GF-D8 (cell line): Measurements from ENCODE around the gene CAPZA2.
"Not testable (repeated sequence)": the region's sequence is repeated elsewhere in the genome, so short reads cannot be mapped to it uniquely, and the experiment has no call there.

ENCODE experiments used
- DNase-seq: peaks from one replicate; lab custom pipeline; 2025; lab: John Stamatoyannopoulos, UW

The CAPZA2 gene

DNA sequence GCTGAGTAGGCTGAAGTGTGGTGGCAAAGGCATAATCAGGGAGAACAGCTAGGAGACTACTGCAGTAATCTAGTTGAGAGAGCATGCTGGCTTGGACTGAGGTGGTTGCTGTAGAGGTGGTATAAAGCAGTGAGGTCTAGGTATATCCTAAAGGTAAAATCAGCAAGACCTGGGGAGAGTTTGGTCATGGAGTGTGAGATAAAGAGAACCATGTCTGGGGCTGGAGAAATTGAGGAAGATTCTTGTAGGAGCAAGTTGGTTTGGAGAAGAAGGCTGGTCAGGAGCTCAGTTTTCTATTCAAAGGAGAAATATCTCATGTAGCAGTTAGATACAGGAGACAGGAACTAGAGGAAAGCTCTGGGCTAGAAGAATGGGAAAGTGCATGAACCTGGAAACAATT is 58.0 kb downstream of the CAPZA2 start:
- no peak for DNase-seq

DNA sequence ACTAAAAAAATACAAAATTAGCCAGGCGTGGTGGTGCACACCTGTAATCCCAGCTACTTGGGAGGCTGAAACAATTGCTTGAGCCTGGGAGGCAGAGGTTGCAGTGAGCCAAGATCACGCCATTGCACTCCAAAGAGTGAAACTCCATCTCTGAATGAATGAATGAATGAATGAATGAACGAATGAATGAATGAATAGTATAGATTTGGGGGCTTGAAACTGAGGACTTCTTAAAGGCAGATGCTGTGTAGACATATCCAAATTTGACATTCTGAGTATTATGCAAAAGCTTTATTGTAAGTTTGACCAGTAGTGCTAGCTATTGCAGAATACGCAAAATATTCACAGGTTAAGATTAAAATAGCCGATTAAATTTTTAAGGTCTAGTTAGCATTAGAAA is 60.2 kb downstream of the CAPZA2 start:
- DNase-seq = no peak

DNA sequence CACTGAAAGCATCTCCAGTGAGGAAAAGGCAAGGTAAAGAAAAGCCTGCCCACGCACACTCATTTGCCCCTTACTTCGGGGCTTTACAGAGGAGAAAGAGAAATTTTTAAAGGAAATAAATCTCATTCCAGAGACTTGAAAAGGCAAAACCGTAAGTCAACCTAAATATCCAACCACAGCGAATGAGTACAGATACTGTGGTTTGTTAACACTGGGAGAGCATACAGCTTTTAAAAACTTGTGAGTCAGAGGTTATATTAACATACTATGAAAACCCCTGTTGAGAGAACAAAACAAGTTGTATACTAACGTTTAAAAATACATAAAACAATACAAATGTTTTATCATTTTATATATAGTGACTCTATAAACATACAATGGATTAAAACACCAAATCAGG is 62.4 kb downstream of the CAPZA2 start:
- DNase-seq = no peak

DNA sequence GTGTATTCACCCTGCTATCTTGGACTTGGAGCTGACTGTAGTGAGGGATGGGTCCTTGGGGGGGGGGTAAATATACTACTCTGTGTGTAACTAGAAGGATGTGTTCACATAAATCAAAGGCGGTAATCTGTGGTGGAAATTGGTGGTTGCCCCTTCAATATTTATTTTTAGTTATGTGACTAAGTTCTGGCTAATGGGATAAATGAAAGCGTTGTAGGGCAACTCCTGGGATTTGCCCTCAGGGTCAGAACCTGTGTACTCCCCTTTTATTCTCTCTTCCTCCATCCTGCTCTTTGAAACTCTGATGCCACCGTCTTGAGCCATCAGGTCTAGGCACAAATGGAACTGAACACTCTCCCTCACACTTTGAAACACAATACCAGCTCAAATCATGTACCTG is 66.6 kb downstream of the CAPZA2 start:
- no peak for DNase-seq

DNA sequence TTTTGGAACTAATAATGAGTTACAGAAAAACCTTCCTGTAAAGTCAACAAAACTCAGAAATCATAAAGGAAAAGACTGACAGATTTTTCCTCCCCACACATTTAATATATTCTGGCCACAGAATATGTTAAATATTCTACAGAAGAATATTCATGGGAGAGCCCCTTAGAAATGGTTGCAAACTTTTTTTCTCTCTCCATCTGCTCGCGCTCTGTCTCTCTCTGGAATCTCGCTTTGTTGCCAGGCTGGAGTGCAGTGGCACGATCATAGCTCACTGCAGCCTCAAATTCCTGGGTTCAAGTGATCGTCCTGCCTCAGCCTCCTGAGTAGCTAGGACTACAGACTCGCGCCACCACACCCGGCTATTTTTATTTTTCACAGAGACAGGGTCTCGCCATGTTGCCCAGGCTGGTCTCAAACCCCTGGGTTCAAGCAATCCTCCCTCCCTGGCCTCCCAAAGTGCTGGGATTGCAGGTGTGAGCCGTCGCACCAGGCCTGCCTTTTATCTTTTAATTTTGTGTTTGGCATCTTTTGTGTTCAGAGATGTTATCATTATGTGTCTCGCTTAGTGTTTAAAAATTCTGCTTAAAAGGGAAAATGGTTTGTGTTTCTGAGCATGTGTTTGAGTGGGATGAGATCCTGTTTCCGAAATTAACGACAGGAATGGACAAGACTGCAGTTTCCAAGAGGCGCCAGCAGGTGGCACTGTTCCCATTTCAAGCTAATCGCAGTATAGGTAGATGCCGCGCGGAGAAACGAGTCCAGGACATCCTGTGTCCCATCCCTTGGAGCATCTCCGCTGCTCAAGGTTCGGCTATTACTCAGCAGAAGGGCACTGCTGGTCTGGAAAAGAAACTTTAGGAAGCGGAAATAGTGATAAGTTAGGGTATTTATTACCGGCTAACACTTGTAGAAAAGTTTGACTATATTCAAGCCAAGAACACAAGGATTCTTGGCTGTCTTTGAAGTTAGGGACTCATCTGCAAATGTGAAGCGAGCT is 67.8 kb downstream of the CAPZA2 start:
- no peak for DNase-seq

DNA sequence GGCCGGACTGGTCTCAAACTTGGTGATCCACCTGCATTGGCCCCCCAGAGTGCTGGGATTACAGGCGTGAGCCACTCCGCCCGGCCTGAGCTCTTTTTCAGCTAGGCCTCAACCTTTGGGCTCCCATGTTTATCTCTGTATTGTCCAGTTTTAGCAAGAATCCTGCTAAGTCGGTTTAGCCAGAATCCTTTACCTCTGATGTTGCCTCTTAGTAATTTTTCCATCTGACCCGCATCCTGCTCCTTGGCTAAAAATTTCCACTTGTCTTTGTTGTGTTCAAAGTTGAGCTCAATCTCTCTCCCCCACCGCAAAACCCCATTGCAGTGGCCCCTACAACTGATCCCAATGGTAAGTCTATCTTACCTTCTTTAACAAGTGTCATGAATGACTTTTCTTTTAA is 70.2 kb downstream of the CAPZA2 start:
- no peak for DNase-seq

DNA sequence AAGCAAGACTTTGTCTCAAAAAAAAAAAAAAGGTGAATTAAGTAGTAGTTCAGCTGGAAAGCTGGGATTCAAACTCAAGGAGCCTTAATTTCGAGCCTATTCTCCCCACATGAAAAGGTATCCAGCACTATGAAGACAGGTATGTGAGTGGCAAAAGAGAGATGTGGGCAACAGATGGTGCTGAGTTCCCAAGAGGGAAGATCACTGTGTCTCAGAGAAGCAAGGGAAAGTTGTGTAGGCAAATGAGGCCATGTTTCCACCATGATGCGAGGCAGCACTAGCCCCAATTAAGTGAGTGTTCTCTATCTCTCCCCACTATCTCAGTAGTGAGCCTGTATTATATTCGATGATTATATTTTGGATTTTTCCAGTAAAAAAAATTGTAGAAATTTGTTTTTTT is 71.1 kb downstream of the CAPZA2 start:
- no peak for DNase-seq

DNA sequence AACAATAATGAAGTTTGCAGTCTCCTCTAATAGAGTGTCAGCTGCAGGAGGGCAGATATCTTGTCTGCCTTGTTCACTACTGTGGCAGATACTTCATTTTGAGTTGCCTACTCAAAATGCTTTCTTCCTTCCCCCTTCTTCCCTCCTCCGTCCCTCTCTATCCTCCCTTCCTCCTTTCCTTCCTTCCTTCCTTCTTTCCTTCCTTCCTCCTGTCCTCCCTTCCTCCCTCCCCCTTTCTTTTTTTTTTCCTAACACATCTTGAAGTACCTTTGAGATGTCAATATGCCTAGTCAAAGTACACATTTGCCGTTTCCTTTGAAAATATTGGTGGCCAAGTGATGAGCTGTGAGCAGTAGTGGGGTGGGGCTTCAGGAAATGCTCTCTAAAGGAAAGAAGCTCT is 72.2 kb downstream of the CAPZA2 start:
- no peak for DNase-seq

DNA sequence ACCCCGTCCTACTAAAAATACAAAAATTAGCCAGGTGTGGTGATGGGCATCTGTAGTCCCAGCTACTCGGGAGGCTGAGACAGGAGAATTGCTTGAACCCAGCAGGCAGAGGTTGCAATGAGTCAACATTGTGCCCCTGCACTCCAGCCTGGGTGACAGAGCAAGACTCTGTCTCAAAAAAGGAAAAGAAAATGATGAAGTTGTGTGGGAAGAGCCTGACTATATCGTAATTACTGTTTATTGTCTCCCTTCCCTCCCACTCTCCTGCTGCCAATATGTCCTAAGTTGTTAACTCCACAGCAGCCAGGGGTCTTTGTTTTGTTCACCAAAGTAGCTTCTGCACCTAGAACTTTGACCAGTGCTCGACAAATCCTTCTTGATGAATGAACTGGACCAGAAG is 74.5 kb downstream of the CAPZA2 start:
- DNase-seq = not testable (repeated sequence)

DNA sequence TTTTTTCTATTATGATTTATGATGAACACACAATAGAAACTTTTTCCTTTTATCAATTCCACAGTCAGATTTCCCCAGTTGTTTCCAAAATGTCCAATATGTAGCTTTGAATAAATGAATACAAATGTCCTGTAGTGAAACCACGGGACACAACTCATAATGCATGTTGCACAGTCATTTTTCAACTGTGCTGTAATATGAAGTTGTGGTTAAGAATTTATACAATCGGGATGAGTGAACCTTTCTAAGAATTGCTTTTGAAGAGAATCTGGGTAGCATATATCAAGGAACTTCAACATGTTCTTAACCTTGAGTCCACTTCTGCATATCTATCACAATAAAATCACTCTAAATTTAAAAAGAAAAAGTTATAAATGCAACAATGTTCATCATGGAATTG is 76.3 kb downstream of the CAPZA2 start:
- DNase-seq = no peak

DNA sequence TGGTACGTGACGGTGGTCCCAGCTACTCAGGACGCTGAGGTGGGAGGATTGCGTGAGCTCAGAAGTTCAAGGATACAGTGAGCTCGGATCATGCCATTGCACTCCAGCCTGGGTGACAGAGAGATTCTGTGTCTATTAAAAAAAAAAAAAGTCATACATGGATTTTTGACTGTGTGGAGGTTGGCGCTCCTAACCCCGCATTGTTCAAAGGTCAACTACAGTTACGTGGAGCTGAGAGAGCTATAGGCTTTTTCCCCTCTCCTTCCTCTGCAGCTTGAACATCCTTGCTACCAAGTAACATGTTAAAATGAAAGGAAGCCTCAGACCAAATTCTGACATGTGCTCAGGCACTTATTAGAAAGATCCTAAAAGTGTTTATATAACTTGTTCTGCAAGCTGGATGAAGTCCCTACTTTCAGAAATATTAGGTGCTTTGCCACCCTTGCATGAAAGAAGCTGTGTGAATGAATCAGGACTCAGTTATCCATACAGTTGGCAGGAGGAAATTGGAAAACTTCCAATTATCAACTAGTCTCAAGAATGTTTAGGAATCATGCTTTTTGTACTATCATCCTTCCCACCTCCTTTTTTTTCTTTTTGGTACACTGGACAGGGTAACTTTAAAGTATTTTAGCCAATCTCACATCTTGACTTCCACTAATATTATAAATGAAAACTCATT is 78.4 kb downstream of the CAPZA2 start:
- no peak for DNase-seq

DNA sequence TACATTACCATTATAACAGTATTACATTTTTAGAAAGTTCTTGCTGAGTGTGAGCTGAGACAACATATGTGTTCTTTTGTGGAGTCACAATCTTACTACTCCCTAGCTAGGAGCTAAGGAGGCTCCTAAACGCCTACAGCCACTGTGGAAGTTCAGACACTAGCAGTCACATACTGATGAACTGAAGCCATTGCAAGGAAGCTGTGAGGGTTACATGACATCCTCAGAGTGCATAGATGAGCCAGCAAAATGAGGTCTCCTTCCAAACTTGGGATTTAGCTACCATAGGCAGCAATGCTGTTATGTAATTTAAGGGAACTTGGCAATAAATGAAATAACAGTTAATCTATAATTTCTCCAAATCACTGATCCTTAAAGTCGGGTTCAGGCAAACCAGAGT is 80.1 kb downstream of the CAPZA2 start:
- DNase-seq = no peak

DNA sequence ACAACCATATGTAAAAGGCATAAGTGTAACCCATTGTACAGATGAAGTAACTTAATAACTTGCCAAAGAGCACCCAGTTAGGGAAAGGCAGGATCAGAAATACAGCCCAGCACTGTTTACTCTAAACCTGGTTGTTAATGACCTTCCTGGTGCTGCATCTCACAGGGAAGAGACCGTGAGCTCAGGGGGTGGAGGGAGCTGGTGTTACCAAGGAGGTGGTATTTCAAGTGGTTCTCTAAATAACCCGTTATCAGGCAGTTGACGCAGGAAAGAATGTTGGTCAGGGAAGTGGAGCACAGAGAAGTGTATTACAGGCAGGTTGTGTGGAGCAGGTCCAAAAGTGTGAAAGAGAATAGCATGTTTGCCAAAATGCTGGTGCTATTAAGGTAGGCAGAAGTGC is 86.5 kb downstream of the CAPZA2 start:
- no peak for DNase-seq

DNA sequence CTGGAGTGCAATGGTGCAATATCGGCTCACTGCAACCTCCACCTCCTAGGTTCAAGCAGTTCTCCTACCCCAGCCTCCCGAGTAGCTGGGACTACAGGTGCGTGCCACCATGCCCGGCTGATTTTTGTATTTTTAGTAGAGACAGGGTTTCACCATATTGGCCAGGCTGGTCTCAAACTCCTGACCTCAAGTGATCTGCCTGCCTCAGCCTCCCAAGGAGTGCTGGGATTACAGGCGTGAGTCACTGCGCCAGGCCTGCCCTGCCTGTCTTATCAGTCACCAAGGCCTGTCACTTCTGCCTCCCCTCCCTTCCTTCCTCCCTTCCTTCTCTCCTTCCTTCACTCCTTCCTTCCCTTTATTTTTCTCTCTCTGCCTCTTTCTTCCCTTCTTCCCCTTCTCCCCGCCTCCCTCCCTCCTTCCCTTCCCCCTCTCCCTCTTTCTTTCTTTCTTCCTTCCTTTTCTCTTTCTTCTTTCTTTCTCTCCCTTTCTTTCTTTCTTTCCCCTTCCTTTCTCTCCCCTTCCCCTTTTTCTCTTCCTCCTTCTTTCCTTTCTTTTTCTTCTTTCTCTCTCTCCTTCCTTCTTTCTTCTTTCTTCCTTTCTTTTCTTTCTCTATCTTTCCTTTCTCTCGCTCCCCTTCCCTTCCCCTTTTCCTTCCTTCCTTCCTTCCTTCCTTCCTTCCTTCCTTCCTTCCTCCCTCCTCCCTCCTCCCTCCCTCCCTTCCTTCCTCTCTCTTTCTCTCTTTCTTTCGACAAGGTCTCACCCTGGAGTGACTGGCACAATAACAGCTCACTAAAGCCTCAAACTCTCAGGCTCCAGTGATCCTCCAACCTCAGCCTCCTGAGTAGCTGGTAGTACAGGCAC is 87.8 kb downstream of the CAPZA2 start:
- DNase-seq = no peak

DNA sequence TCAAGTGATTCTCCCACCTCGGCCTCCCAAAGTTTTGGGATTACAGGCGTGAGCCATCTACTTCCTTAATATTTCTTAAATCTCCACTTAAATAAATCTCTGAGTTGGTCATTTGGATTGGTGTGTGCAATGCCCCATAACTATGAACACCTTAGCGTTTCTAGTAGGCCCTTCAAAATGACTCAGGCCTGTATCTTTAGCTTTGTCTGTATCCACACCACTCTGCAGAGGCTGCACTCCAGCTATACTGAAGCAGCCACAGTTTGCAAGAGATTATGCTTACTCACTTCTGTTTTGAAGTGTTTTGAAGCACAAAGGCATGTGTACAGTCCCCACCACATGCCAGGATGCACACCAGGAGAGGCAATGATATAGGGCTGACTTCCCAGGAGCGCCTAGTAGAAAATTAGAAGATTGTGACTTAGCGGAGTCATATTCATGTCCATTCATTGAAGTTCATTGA is 88.5 kb downstream of the CAPZA2 start:
- DNase-seq = no peak

DNA sequence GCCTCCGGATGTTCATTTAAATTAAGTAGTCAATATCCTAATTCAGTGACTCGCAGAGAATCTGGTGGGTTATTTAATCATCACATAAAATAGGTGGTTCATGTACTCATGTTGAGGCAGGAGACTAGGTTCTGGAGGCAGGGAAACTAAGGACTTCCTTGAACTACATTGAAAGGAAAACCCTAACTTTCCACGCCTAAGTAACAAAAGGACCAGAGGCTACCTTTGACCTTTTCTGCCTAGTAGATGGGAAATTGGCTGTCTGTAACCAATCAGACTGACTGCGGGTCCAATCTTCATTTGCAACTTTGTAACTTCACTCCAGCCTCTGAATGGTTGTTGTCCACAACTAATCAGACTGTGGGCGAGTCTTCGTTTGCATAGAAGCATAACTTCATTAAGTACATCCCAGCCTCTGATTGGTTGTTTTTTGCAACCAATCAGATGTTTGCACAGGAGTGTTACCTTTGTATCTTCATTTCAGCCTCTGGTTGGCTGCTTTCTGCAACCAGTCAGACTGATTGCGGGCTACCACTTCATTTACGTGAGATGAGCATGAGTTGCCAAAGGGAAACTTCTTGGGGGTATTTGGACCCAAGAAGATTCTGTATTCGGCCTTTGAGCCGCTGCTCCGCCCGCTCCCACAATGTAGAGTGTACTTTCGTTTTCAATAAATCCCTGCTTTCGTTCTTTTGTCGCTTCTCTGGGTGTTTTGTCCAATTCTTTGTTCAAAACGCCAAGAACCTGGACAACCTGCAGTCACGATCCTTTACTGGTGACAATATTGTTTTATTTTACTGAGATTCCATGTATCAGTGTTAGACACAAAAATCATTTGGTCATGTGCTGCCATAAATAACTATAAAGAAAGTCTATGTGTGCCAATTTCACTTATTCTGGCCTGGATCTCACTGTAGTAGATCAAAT is 89.2 kb downstream of the CAPZA2 start:
- no peak for DNase-seq

DNA sequence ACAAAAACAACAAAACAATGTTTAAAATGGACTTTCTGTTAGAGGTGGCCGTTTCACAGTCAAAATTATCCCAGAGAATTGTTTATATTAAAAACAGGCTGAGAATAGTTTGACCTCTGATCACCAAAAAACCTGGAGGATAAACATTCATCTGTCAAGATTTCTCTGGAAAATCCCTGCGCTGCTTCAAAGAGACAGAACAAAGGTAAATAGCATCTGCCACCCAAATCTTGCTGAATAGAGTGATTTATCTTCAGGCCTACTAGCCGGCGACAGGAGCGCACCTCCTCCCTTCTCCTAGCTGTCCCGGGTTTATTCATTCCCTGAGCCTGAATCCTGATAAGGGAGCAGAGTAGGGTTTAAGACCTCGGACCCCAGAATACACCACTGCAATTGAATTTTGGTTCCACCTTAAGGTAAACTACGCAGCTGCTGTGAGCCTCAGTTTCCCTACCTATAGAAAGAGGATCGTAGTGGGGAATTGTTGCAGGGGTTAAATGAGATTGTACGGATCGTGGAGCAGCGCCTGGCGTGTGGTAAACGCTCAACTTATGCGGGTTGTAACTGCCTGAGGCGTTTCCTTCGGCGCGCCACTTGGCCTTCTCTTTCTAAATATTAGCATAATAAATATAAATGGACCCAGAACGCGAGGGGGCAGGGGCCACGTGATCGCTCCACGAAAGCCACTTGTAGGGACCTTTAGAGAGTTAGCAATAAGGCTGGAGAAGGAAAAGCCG is 90.4 kb downstream of the CAPZA2 start:
- DNase-seq = peak; percentile 22

DNA sequence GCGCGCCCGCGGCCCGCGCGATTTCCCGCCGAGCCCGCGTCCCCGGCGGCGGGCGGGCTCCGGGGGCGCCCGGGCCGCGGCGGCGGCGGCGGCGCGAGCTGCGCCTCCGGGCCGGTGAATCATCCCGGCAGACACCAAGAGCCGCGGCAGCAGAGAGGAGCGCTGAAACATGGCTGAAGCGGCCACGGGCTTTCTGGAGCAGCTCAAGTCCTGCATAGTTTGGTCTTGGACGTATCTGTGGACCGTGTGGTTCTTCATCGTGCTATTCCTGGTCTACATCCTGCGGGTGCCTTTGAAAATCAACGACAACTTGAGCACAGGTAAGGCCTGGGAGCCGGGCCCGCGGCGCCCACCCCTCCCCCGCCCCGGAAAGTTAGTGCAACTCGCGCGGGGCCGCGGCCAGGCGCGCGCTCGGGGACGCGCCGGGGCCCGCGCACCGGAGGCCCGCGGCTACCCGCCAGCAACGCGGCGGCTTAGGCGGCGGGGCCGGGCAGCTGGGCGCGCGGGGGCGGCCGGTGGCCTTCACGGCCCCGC is 91.1 kb downstream of the CAPZA2 start, which contains the start of gene ST7:
ST7 (plus strand) TSS at position 130 of the 534 bp plus-strand sequence; CDS start at position 170, 40 bp downstream.
- DNase-seq = peak; percentile 48

DNA sequence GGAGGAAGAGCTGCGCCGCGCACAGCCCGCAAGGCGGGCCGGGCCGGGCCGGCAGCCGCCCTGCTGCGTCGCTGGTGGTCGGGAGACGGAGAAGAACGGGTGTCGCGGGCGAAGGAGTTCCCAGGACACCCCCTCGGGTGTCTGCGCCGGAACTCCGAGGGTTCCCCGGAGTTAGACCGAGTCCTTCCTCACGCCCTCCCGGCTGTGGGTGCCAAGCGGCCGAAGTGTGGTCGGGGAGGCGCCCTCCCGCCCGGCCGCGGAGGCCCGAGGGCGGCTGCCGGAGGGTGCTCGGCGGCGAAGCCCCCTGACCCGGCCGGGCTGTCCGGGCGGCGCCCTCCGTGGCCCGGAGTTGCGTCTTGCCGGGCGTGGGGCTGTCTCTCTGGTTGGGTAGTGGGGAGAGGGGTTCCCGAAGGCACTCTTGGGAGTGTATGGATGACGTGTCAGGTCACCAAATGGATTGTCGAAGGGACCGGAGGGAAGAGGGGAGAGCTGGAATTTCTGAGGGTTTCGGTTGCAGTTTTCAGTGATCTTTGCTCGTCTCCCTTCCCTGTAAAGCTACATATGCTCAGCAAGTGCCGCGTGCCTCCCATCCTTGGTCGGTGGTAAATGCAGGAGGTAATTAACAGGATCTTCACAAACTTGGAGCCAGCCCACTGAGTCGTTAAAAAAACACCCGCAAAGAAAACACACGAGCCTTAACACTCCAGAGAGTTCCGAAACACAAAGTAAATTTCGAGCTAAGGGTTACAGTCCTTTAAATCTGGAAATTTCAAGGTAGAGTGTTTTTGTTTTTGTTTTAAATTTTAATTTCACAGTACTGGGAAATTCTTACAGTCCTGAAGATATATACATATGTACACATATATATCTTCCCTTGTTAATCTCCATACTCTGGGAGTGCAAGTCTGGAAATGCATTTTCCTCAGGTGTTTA is 91.8 kb downstream of the CAPZA2 start:
- peak; percentile 47 for DNase-seq
